Neuronal stem cell (in vitro differentiated cells): ENCODE measurements around the gene APOB.

Source experiments
- DNase-seq: peaks from one replicate; pipeline ENCODE4 v3.0.0-alpha.2; 2013; ENCODE audit warnings: low spot score
- H2AFZ ChIP-seq: one replicate; pipeline ENCODE4 v1.6.1; 2013; ENCODE audit warnings: mild to moderate bottlenecking, low read length, inconsistent platforms
- H2AK5ac ChIP-seq: 2 replicates; pipeline ENCODE4 v1.6.1; 2013; ENCODE audit warnings: low read depth, mild to moderate bottlenecking, inconsistent platforms, low read length, moderate library complexity, mixed read lengths
- H2BK120ac ChIP-seq: 2 replicates; pipeline ENCODE4 v1.6.1; 2013; ENCODE audit warnings: low read depth, mild to moderate bottlenecking, inconsistent platforms, low read length, moderate library complexity, mixed read lengths
- H2BK12ac ChIP-seq: one replicate; pipeline ENCODE4 v1.6.1; 2013; ENCODE audit warnings: low read length, inconsistent platforms
- H2BK15ac ChIP-seq: 2 replicates; pipeline ENCODE4 v1.6.1; 2013; ENCODE audit warnings: mild to moderate bottlenecking, low read length, inconsistent platforms, mixed read lengths
- H2BK5ac ChIP-seq: one replicate; pipeline ENCODE4 v1.6.1; 2013; ENCODE audit warnings: inconsistent platforms, mild to moderate bottlenecking, low read length, moderate library complexity
- H3K14ac ChIP-seq: one replicate; pipeline ENCODE4 v1.6.1; 2013; ENCODE audit warnings: low read length, inconsistent platforms
- H3K18ac ChIP-seq: 2 replicates; pipeline ENCODE4 v1.6.1; 2013; ENCODE audit warnings: low read length, inconsistent platforms
- H3K23ac ChIP-seq: 2 replicates; pipeline ENCODE4 v1.6.1; 2013; ENCODE audit warnings: low read depth, mild to moderate bottlenecking, mixed read lengths, low read length, inconsistent platforms; ENCODE audit not compliant: poor library complexity
- H3K27ac ChIP-seq: replicated peaks from 3 replicates; pipeline ENCODE4 v1.5.1; 2013; ENCODE audit warnings: low read length, inconsistent platforms
- H3K27me3 ChIP-seq, 3 experiments: 2 replicates each; pipeline ENCODE4 v1.6.1; 2013; ENCODE audit warnings: low read length in 3 of 3, mild to moderate bottlenecking in 2 of 3, inconsistent platforms in 1 of 3, low read depth in 1 of 3, mixed read lengths in 1 of 3, moderate library complexity in 1 of 3; ENCODE audit not compliant: control insufficient read depth in 3 of 3, insufficient read depth in 3 of 3
- H3K36me3 ChIP-seq, 2 donors: replicated peaks in 1 of 2; 2 replicates each; pipeline ENCODE4 v1.6.1; 2013; ENCODE audit warnings: low read length in 2 of 2; ENCODE audit not compliant: control insufficient read depth in 2 of 2, insufficient read depth in 2 of 2
- H3K4ac ChIP-seq: 2 replicates; pipeline ENCODE4 v1.6.1; 2013; ENCODE audit warnings: inconsistent platforms, mild to moderate bottlenecking, low read length, moderate library complexity
- H3K4me1 ChIP-seq, 2 donors: 1 replicate in 1 of 2; 2 replicates in 1 of 2; pipeline ENCODE4 v1.6.1; 2013; ENCODE audit warnings: low read length in 2 of 2, low read depth in 1 of 2; ENCODE audit not compliant: control insufficient read depth in 2 of 2, insufficient read depth in 1 of 2
- H3K4me2 ChIP-seq: one replicate; pipeline ENCODE4 v1.6.1; 2013; ENCODE audit warnings: mild to moderate bottlenecking, low read length, inconsistent platforms; ENCODE audit not compliant: insufficient read depth, poor library complexity, severe bottlenecking
- H3K4me3 ChIP-seq, 2 donors: 2 replicates each; pipeline ENCODE4 v1.5.1; 2013; ENCODE audit warnings: low read length in 2 of 2, mild to moderate bottlenecking in 2 of 2, inconsistent platforms in 1 of 2, moderate library complexity in 1 of 2
- H3K79me1 ChIP-seq: one replicate; pipeline ENCODE4 v1.6.1; 2013; ENCODE audit warnings: low read depth, mild to moderate bottlenecking, inconsistent platforms, low read length, moderate library complexity
- H3K9ac ChIP-seq: one replicate; pipeline ENCODE4 v1.6.1; 2013; ENCODE audit warnings: mild to moderate bottlenecking, low read depth, low read length, inconsistent platforms; ENCODE audit not compliant: poor library complexity
- H3K9me3 ChIP-seq, 2 donors: replicated peaks in 1 of 2; 2 replicates each; pipeline versions ENCODE3 to v1.6.1; 2013; ENCODE audit warnings: low read length in 2 of 2, mild to moderate bottlenecking in 2 of 2, inconsistent platforms in 1 of 2, low read depth in 1 of 2, mixed read lengths in 1 of 2, moderate library complexity in 1 of 2; ENCODE audit not compliant: control insufficient read depth in 2 of 2, insufficient read depth in 1 of 2
- H4K8ac ChIP-seq: one replicate; pipeline ENCODE4 v1.6.1; 2013; ENCODE audit warnings: low read depth, mild to moderate bottlenecking, inconsistent platforms, low read length, moderate library complexity
- H4K91ac ChIP-seq: one replicate; pipeline ENCODE4 v1.6.1; 2013; ENCODE audit warnings: low read length, low read depth, mild to moderate bottlenecking, inconsistent platforms; ENCODE audit not compliant: poor library complexity
- WGBS, 2 donors: extraction: QIAGEN DNeasy Blood & Tissue Kit; methylation state at CpG; one replicate each; pipeline ENCODE4 v1.1.7; 2013; ENCODE audit warnings: missing lambda C conversion rate in 2 of 2, mixed read lengths in 1 of 2; ENCODE audit not compliant: insufficient read length in 2 of 2, insufficient replicate concordance in 1 of 2; ENCODE audit errors: extremely low coverage in 2 of 2; 5-methylcytosine and 5-hydroxymethylcytosine counted together

Gene APOB

DNA sequence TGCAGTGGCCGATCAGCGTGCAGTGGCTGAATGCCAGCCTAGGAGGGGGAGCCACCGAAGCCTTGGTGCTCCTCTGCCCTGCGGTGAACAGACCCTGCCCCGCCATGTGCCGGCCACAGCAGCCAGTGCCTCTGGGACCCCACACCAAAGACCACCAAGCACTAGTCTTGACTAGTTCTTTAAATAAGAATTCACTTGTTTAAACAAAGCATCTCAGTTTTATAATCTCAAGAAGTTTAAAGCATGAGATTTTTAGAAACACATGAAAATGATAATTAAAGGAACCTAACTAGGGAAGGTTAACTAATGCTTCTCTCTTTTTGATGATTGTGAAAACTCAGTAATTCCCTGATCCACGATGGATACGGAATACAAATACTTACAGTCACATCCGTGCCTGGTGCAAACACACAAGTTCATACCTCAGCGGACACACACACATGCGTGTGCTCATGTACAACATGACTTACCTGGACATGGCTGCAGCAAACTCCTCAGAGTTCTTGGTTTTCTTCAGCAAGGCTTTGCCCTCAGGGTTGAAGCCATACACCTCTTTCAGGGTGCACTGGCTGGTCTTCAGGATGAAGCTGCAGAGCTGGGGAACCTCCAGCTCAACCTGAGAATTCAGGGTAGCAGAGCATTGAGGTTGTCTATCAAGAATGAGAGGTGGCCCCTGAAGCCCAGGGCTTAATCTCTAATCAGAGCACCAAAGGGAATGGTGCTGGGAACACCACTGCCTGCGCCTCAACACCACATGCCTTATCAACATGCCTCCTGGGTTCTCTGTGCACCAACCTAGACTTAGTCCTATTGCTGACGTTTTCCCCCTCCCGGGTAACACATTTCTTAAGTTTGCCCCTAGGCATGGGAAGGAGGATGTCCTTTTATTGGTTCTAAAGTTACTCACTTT is 3.1 kb downstream of the APOB start:
- Histone ChIP-seq H3K9ac (no peak overlapping the region), H3K27me3 (peaks cover 0 to 30% (median 9%) of the 10 kb centered on the region in 3 experiments), H4K91ac (no peak overlapping the region), H2AK5ac (no peak overlapping the region), H3K4me1 (peaks cover 0 to 3% of the 10 kb centered on the region in 2 donors), H3K14ac (no peak overlapping the region), H2BK5ac (no peak overlapping the region), H3K27ac (no peak overlapping the region), H3K9me3 (no peaks in the 10 kb centered on the region), H2AFZ (no peak overlapping the region), H4K8ac (no peak overlapping the region), H2BK12ac (no peak overlapping the region), H3K4me2 (no peak overlapping the region), H3K79me1 (no peaks in the 10 kb centered on the region), H3K36me3 (no peaks in the 10 kb centered on the region), H2BK120ac (no peak overlapping the region), H2BK15ac (no peak overlapping the region), H3K18ac (peak overlapping the region; percentile 60), H3K4ac (no peak overlapping the region), H3K23ac (no peak overlapping the region), H3K4me3 (no peak overlapping the region)
- DNase-seq, result no peak
- WGBS, 2 donors, result no CpG with 5 or more reads among the region's 14 CpGs

DNA sequence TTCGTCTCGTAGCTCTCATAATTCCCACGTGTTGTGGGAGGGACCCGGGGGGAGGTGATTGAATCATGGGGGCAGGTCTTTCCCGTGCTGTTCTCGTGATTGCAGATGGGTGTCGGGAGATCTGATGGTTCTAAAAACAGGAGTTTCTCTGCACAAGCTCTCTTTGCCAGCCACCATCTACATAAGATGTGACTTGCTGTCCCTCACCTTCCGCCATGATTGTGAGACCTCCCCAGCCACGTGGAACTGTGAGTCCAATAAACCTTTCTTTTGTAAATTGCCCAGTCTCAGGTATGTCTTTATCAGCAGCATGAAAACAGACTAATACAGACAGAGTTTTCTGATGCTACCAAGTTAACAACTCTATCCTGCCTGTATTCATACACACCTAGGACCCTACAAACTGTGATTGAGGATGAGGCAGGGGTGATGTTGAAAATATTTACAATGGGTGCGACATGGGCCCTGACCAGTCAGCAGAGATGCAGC is 3.9 kb downstream of the APOB start:
- Histone ChIP-seq H4K8ac (no peak overlapping the region), H3K9me3 (no peaks in the 10 kb centered on the region), H3K36me3 (no peaks in the 10 kb centered on the region), H3K18ac (peak overlapping the region; percentile 60), H3K4me3 (no peak overlapping the region), H3K23ac (no peak overlapping the region), H3K4ac (no peak overlapping the region), H2BK5ac (no peak overlapping the region), H3K4me2 (no peak overlapping the region), H4K91ac (no peak overlapping the region), H2BK15ac (no peak overlapping the region), H3K9ac (no peak overlapping the region), H3K79me1 (no peaks in the 10 kb centered on the region), H2BK12ac (no peak overlapping the region), H3K27me3 (peaks cover 0 to 24% (median 9%) of the 10 kb centered on the region in 3 experiments), H2BK120ac (no peak overlapping the region), H2AFZ (no peak overlapping the region), H2AK5ac (no peak overlapping the region), H3K4me1 (peaks cover 0 to 3% of the 10 kb centered on the region in 2 donors), H3K14ac (no peak overlapping the region), H3K27ac (no peak overlapping the region)
- no CpG with 5 or more reads among the region's 10 CpGs for WGBS, 2 donors
- no peak for DNase-seq

DNA sequence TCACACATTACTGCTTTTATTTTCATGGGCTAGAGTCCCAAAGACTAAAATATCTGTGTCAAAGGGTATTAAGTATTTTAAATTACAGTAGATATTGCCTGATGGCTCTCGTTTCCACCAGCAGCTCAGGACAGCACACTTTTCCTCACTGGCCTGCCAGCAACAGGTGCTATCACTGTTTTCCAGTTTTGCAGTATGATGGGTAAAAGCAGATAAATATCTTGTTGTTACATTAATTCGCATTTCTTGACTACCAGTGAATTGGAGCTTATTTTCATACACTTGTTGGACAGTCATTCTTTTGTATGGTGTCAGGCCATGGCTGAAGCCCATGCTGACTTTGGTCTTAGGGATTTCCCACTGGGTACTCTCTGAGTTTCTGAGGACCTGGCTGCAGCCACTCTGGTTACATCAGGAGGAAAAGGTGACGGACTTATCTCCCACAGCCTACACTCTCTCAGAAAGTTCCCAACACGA is 4.8 kb downstream of the APOB start:
- H4K91ac ChIP-seq, result no peak overlapping the region
- no CpG with 5 or more reads among the region's 4 CpGs for WGBS, 2 donors
- H3K4me2 ChIP-seq, result no peak overlapping the region
- no peak overlapping the region for H2BK5ac ChIP-seq
- H3K27me3 ChIP-seq, result peaks cover 0 to 15% (median 3%) of the 10 kb centered on the region in 3 experiments
- H3K9ac ChIP-seq, result no peak overlapping the region
- H3K4ac ChIP-seq, result no peak overlapping the region
- H4K8ac ChIP-seq, result no peak overlapping the region
- no peaks in the 10 kb centered on the region for H3K79me1 ChIP-seq
- H2AFZ ChIP-seq, result no peak overlapping the region
- H3K4me3 ChIP-seq, result no peak overlapping the region
- H3K18ac ChIP-seq, result no peak overlapping the region
- no peak overlapping the region for H2AK5ac ChIP-seq
- no peak overlapping the region for H2BK15ac ChIP-seq
- no peak overlapping the region for H3K27ac ChIP-seq
- H3K9me3 ChIP-seq, result no peaks in the 10 kb centered on the region
- H3K36me3 ChIP-seq, result no peaks in the 10 kb centered on the region
- no peak for DNase-seq
- no peak overlapping the region for H3K23ac ChIP-seq
- peaks cover 0 to 3% of the 10 kb centered on the region in 2 donors for H3K4me1 ChIP-seq
- no peak overlapping the region for H3K14ac ChIP-seq
- H2BK120ac ChIP-seq, result no peak overlapping the region
- no peak overlapping the region for H2BK12ac ChIP-seq

DNA sequence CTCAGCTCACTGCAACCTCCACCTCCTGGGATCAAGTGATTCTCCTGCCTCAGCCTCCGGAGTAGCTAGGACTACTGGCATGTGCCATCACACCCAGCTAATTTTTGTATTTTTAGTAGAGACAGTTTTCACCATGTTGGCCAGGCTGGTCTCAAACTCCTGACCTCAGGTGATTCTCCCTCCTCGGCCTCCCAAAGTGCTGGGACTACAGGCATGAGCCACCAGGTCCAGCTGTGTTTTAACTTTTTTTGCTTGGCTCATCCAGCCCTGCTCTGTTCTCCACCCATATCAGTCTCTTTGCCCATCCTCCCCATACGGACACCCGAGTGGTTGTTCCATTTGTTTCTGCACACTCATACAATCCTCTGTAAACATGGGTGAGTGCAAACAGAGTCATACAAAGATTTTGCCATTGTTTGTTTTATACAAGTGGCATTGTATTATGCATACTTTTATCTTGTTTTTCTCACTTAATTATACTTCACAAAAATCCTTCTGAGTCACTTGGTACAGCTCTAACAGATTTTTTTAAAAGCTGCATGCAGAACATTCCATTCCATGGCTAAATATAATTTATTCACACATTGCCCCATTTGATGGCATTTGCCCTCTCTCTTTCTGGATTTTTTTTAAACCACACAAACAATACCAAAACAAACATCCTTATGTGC is 5.3 kb downstream of the APOB start:
- Histone ChIP-seq H2BK120ac (no peak overlapping the region), H2BK15ac (no peak overlapping the region), H3K79me1 (no peaks in the 10 kb centered on the region), H2AFZ (no peak overlapping the region), H3K4me3 (no peak overlapping the region), H3K4me2 (no peak overlapping the region), H4K8ac (no peak overlapping the region), H3K4ac (no peak overlapping the region), H3K14ac (no peak overlapping the region), H3K9ac (no peak overlapping the region), H3K4me1 (peaks cover 0 to 3% of the 10 kb centered on the region in 2 donors), H3K18ac (no peak overlapping the region), H4K91ac (no peak overlapping the region), H2AK5ac (no peak overlapping the region), H3K23ac (no peak overlapping the region), H3K27ac (no peak overlapping the region), H2BK5ac (no peak overlapping the region), H3K36me3 (no peaks in the 10 kb centered on the region), H3K9me3 (no peaks in the 10 kb centered on the region), H2BK12ac (no peak overlapping the region), H3K27me3 (peaks cover 0 to 9% (median 0%) of the 10 kb centered on the region in 3 experiments)
- no CpG with 5 or more reads among the region's 4 CpGs for WGBS, 2 donors
- DNase-seq, result no peak
